GM18499 (cell line): ENCODE measurements around the gene SP1.
"Not testable (repeated sequence)": the region's sequence is repeated elsewhere in the genome, so short reads cannot be mapped to it uniquely, and the experiment has no call there.

Experiments
- ATAC-seq: cut with Tn5 transposase; IDR thresholded peaks from one replicate; pipeline ENCODE4 v1.9.1; 2021; ENCODE audit warnings: moderate number of reproducible peaks; ENCODE audit not compliant: insufficient read depth, unreplicated experiment

SP1 gene

GRCh38 chr12:53402871-53403270, 22.9 kb downstream of the SP1 start:
- ATAC-seq = no peak

- ATAC-seq = no peak
Measured at GRCh38 chr12:53410951-53411350, 31.0 kb downstream of the SP1 start.

- ATAC-seq = no peak
Measured at GRCh38 chr12:53413485-53414204, 33.7 kb downstream of the SP1 start.

- no peak for ATAC-seq
Measured at GRCh38 chr12:53414756-53415417, 34.9 kb downstream of the SP1 start.

- ATAC-seq = not testable (repeated sequence)
Measured at GRCh38 chr12:53415752-53416389, 35.9 kb downstream of the SP1 start.

- ATAC-seq = not testable (repeated sequence)
Measured at GRCh38 chr12:53417291-53417816, 37.4 kb downstream of the SP1 start.

- ATAC-seq = no peak
Measured at GRCh38 chr12:53418221-53418620, 38.2 kb downstream of the SP1 start.

GRCh38 chr12:53419756-53420155, 39.8 kb downstream of the SP1 start:
- ATAC-seq = no peak

GRCh38 chr12:53422247-53422646, 42.3 kb downstream of the SP1 start:
- ATAC-seq = not testable (repeated sequence)

GRCh38 chr12:53423597-53423996, 43.6 kb downstream of the SP1 start, which contains the start of gene AMHR2:
Gene AMHR2, plus strand, starts transcription at chr12:53423855. Its CDS starts 80 bp downstream, at chr12:53423935.
- no peak for ATAC-seq

- no peak for ATAC-seq
Measured at GRCh38 chr12:53424626-53425514, 44.9 kb downstream of the SP1 start.

- no peak for ATAC-seq
Measured at GRCh38 chr12:53425515-53426150, 45.7 kb downstream of the SP1 start.

- no peak for ATAC-seq
Measured at GRCh38 chr12:53427905-53428594, 48.1 kb downstream of the SP1 start.

- no peak for ATAC-seq
Measured at GRCh38 chr12:53428741-53429140, 48.8 kb downstream of the SP1 start.

GRCh38 chr12:53430116-53430515, 50.1 kb downstream of the SP1 start:
- no peak for ATAC-seq

- no peak for ATAC-seq
Measured at GRCh38 chr12:53431187-53431586, 51.2 kb downstream of the SP1 start.

GRCh38 chr12:53435326-53435725, 55.4 kb downstream of the SP1 start:
- not testable (repeated sequence) for ATAC-seq

- ATAC-seq = not testable (repeated sequence)
Measured at GRCh38 chr12:53439582-53439981, 59.6 kb downstream of the SP1 start.
